Measurements from ENCODE around the gene SNORC.

SNORC gene

DNA sequence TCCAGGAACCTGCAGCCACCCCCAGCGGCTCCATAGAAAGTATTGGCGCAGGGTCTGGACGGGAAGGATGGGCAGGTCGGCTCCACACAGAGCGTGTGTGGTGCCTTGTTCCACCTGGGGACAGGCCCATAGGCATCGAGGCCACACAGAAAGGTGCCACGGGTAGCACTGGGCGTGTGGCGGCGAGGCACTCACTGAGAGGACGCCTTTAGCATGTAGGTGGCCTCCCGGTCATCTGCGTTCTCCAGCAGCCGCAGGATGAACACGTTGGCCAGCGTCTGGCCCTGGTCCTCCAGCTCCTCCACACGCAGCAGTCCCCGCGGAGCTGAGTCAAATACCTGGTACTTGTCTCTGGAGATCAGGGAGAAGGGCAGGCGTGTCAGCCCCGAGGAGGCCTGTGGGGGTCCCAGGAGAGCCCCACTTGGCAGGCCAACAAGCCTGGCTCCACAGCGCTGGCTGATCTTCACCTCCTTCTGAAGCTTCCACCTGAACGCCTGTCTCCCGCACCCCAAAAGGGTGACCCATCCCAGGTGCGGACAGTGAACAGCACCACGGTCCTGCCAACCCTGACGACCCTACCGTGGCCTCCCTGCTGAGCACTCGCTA is 13.2 kb downstream of the SNORC start:
- DNase-seq (ENCODE audit: low read depth) = no peak
- H3K4me3 ChIP-seq (ENCODE audit: low read length) = no peak overlapping the region
- TF ChIP-seq, protein P1, sequence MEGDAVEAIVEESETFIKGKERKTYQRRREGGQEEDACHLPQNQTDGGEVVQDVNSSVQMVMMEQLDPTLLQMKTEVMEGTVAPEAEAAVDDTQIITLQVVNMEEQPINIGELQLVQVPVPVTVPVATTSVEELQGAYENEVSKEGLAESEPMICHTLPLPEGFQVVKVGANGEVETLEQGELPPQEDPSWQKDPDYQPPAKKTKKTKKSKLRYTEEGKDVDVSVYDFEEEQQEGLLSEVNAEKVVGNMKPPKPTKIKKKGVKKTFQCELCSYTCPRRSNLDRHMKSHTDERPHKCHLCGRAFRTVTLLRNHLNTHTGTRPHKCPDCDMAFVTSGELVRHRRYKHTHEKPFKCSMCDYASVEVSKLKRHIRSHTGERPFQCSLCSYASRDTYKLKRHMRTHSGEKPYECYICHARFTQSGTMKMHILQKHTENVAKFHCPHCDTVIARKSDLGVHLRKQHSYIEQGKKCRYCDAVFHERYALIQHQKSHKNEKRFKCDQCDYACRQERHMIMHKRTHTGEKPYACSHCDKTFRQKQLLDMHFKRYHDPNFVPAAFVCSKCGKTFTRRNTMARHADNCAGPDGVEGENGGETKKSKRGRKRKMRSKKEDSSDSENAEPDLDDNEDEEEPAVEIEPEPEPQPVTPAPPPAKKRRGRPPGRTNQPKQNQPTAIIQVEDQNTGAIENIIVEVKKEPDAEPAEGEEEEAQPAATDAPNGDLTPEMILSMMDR (conservative IDR thresholded peaks at IDR 0.05; ENCODE audit: low read depth, low read length) = no peak

GRCh38 chr2:232884001-232884421 is 13.9 kb downstream of the SNORC start:
- no peak overlapping the region for H3K4me3 ChIP-seq (ENCODE audit: low read length)
- TF ChIP-seq, protein P1 (conservative IDR thresholded peaks at IDR 0.05; ENCODE audit: low read depth, low read length) = no peak
- DNase-seq (ENCODE audit: low read depth) = no peak

GRCh38 chr2:232884549-232885263 is 14.6 kb downstream of the SNORC start:
- no peak for DNase-seq (ENCODE audit: low read depth)
- no peak overlapping the region for H3K4me3 ChIP-seq (ENCODE audit: low read length)
- TF ChIP-seq, protein P1 (conservative IDR thresholded peaks at IDR 0.05; ENCODE audit: low read depth, low read length) = no peak

DNA sequence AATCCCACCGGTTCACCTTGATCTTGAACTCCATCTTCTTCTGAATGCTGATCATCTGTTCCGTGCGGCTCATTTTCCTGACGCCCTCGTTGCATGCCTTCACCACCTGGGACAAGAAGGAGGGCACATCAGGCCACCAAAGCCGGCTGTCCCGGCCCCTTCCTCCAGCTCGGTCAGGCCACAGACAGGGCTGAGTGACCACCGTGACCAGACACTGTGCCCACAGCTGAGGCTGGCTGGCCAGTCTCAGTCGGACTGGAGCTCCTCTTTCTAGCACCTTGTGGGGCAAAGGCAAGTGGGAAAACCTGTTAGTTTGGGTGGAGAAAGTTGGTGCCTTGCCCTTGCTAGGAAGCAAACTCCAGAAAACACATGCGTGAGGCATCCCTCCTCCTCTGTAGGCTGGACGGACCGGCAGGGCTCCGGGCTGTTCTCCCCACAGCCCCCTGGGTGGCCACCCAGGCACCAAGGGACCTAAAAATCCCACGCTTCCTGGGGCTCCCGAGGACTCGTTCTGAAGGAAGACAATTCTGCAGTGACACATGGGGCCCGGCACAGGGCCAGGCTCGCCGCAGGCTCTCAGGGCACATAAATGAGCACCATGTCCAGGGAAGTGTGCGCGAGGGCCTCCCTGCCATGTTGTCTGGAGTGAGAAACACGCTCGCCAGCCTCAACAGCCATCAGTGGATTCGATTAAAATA is 15.3 kb downstream of the SNORC start:
- TF ChIP-seq, protein P1 (conservative IDR thresholded peaks at IDR 0.05; ENCODE audit: low read depth, low read length) = no peak
- no peak for DNase-seq (ENCODE audit: low read depth)
- no peak overlapping the region for H3K4me3 ChIP-seq (ENCODE audit: low read length)

- H3K4me3 ChIP-seq (ENCODE audit: low read length) = no peak overlapping the region
- TF ChIP-seq, protein P1 (conservative IDR thresholded peaks at IDR 0.05; ENCODE audit: low read depth, low read length) = no peak
- DNase-seq (ENCODE audit: low read depth) = no peak
Observed at GRCh38 chr2:232886176-232886575, 16.1 kb downstream of the SNORC start.

DNA sequence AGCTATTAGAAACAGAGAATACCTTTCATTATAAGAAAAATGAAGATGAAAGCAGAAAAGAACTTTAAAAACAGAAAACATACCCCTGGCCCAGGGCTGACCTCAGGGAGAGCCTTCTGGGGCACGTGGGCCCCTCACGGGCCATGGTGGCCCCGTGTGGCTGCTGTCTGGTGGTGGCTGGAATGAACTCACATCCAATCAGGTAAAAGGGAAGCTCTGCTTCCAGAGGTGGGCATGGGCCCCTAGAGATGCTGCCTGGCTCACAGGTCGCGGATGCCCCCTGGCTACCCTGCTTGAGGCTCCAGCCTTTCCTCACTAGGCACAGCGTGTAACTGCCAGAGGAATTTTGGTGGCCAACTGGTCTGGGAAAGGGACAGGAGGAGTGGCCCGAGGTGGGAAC is 16.6 kb downstream of the SNORC start:
- no peak for DNase-seq (ENCODE audit: low read depth)
- TF ChIP-seq, protein P1 (conservative IDR thresholded peaks at IDR 0.05; ENCODE audit: low read depth, low read length) = no peak

More for the DNA sequence above, 16.6 kb downstream of the SNORC start:
- H3K4me3 ChIP-seq (ENCODE audit: low read length) = no peak overlapping the region

Data from retinal pigment epithelial cell (primary cell).